ENCODE data around the gene STX8.

Gene STX8

DNA sequence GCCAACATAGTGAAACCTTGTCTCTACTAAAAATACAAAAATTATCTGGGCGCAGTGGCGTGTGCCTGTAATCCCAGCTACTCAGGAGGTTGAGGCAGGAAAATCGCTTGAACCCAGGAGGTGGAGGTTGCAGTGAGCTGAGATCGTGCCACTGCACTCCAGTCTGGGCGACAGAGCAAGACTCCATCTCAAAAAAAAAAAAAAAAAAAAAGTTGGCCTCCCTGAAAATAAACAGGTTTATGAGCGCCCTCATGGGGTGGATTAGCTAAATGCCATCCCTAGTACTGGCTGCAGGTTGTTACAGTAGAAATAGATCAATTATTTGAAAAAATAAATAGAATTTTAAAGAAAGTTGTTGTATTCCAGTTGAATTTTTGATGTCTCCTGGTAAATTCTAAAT is 20.9 kb downstream of the STX8 start:
- peak; percentile 28 for DNase-seq (ENCODE audit: low spot score)

DNA sequence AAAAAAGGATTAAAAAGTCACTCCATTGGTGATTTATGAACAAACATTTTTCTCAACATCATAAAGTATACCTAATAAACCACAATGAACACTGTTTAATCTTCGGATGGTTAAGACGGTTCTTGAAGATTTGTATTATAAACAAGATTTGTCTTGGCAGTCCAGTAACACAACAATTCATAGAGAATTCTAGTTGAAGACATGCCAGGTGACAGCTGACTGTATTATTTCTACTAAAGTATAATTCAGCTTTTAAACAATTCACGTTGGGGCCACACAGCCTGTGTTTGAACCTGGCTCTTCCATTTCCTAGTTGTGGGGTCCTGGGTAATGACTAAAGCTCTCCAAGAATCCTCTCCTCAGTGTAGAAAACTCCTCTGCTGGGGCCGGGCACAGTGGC is 22.0 kb downstream of the STX8 start:
- no peak for DNase-seq (ENCODE audit: low spot score)

DNA sequence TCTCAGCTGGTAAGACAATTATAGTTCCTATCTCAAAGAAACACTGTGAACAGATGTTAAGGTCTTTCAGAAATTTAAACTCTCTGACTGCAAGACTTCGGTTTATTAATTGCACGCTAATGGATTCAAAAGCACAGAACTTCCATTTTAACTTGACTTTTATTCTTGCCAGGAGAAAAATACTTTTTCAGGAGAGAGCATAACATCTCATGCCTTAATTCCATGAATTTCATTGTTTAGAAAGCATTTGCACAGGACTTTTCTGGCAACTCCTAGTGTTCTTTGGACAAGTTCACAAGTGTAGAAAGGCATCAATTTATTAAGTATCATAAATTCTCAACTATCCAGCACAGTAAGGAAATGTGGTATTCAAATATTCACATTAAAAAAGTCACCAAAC is 22.4 kb downstream of the STX8 start:
- no peak for DNase-seq (ENCODE audit: low spot score)

DNA sequence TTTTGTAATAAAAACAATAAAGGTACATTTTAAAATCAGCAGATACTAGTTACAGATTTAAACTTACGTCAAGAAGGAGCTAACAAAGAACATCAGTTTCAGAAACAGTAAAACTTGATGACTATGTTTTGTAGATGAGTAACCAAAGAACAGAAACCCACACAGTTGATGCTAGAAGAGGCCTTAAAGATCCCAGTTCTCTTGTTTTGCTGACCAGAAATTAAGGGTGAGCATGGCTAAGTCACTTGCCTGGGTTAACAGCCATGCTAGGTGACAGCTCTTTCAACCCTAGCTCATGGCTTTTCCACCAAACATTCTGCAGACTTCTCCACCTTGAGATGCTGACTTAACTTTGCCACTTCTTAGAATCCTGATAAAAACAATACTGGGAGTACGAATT is 26.4 kb downstream of the STX8 start:
- no peak for DNase-seq (ENCODE audit: low spot score)

DNA sequence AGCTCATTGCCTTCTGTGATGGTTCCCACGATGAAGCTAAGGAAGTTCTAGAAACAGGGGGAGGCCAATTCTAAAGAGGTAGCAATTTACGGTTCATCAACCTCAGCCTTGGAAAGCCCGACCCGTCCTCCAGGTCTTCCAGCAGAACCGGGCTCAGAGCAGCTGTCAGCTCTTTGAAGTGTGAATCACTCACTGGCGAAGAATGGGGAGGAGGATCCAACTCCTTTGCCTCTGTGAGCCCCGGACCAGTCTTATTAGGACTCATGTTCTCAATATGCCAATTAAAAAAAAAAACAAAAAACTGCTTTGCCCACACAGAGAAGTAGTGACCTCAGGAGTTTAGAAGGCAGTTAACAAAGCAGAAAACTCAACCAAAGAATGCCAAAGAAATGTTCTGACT is 31.4 kb downstream of the STX8 start:
- no peak for DNase-seq (ENCODE audit: low spot score)

DNA sequence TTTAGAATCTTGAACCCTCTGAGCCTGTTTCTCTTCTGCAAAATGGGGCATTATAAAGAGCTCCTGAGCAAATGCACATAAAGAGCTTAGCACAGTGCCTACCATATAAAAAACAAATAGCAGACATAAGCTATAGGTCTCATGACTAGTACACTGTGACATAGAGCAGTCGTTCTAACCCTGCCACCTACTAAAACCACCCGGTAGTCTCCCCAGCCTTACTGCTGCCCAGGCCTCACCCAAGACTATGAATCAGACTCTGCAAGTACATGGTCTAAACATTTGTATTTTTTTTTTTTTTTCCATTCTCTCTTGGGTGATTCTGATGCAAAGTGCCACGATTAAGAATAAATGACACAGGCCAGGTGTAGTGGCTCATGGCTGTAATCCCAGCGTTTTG is 33.9 kb downstream of the STX8 start:
- no peak for DNase-seq (ENCODE audit: low spot score)

DNA sequence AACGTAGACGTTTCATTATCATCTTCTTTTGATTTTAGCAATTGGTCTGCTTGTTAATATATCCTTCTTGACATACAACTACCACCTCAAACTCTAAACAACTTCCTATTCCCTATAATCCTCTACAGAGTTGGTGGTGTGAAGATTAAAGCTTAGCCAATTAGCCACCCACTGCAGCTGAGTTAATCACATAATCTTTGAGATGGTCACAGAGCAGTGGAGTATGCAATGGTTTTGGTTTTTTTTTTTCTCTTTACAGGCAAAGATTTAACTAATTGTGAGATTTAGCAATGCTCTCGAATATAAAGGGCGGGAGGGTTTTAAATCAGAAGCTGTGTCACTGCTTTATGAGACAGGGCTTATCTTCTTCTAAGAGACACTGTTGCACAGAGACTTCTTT is 37.0 kb downstream of the STX8 start:
- DNase-seq (ENCODE audit: low spot score), result no peak

DNA sequence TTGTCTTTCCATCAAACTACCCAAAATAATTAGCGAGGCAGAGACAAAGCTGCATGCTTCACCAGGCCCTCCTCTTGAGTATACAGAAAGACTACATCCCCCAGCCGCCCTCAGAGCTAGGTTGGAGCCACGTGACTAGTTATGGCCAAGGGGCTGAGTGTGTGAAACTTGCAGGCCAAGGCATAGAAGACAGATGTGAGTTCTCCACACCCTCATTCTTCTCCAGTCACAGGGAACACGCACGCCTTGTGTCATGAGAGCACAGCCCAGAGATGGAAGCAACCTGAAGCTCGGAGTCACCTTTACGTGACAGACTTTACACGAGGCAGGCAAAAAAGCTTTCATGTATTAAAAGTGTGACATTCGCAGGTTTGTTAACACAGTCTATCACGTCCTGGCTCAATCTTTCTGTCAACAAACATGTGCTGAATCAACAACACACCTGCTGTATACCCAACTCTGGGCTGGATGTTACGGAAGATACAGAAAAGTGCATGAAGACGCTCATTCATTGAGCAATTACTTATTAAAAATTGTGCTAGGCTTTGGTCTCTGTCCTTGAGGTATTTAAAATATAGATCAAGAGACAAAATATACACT is 38.3 kb downstream of the STX8 start:
- no peak for DNase-seq (ENCODE audit: low spot score)

DNA sequence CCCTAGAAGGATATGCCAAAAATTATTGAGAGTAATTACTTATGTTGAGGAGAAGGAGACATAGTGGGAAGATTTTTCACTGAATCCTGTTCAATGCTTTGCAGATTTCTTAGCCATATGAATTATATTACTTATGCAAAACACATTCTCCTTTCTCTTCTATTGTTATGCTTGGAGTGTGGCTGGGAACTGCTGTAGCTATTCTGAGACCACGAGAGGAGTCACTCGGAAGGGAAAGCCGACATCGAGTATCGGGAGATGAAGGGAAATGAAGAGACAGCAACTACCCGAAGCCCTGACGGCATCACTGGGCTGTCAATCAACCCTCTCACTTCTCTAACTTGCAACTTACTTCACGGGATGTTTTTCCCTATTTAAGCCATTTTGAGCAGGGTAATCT is 39.6 kb downstream of the STX8 start:
- DNase-seq (ENCODE audit: low spot score), result no peak

DNA sequence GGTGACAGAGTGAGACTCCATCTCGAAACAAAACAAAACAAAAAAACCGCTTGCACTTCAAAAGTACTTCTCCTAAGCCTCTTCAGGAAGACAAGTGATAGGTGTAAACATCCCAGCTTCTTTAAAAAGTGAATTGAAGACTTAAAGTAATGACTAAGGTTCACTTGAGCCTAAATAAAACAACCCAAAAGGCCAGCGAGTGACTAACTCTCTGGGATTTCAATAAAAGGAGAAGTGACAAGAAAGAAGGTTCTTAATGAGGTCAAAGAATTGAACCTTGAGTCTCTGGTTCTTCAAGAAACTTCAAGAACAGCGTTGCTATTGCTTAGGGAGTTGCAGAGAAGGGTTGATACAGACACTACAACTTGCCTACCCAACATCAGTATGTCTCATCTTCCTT is 42.2 kb downstream of the STX8 start:
- no peak for DNase-seq (ENCODE audit: low spot score)

DNA sequence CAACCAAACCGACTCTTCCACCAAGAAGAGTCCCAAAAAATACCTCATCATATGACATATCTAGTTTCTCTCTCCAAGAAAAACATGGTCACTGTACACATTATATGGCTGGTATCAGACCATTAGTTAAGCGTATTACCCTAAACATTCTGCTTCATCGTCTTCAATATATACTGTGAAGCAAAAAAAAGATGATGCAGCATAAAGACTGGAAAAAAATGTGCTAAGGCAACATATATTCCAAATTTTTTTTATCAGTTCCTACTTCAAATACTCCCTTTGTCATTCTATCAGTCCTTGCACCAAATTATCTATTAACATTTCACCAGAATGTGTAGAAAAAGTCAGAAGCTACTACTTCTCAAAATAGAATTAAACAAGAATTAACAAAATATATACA is 42.9 kb downstream of the STX8 start:
- no peak for DNase-seq (ENCODE audit: low spot score)

DNA sequence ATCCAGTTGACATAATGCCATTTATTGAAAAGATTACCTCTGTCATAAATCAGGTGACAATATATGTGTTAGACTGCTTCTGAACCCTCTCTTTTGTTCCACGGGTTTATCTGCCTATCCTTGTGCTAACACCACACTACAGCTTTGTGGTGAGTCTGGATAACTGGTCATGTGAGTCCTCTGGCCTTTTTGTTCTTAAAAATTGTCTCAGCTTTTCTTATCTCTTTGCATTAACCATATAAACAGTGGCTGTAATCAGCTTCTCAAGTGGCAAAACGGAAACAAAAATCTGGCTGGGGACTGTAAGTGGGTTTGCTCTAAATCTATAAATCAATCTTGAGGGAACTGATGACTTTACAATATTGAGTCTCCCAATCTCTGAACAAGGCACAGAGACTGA is 44.6 kb downstream of the STX8 start:
- no peak for DNase-seq (ENCODE audit: low spot score)

DNA sequence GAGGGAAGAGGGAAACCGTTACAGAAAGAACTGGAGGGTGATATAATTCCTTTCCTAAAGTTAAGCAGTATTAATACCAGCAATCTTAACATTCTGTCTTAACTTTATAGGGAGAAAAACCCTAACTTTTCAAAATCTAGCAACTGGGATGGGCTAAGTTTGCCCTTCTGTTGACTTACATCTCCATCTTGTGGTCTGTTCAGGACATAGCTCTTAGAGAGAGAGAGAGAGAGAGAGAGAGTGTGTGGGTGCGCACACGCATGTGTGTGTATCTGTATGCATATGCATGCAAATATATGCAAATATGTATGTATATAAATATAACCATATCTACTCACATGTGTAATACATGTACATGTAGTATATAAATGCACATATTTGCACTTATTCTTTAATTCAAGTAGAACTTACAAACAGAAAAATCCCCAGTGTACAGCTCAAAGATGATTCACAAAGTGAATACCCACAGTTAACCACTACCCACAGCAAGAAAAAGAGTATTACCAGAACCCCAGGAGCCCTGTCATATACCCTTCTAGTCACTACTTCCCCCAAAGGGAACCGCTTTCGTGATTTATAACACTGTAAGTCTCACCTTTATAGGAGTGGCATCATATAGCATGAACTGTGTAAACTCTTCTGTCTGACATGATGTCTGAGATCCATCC is 46.5 kb downstream of the STX8 start:
- DNase-seq (ENCODE audit: low spot score), result peak; percentile 16

DNA sequence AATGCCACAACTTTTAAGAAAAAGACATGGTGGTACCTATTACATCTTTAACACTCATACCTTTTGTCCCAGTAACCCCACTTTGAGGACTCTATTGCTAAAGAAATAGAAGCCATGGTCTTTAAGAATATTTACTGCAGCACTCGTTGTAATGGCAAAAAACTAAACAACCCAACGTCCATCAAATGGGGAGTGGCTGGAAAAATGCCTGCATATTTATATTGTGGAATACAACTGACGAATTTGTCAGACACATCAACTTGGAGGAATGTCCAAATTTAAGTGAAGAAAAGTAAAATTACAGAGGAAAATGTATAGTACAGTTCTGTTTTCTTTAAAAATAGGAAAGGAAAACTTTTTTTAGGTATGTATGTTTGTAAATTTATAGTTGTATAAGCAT is 47.8 kb downstream of the STX8 start:
- no peak for DNase-seq (ENCODE audit: low spot score)

DNA sequence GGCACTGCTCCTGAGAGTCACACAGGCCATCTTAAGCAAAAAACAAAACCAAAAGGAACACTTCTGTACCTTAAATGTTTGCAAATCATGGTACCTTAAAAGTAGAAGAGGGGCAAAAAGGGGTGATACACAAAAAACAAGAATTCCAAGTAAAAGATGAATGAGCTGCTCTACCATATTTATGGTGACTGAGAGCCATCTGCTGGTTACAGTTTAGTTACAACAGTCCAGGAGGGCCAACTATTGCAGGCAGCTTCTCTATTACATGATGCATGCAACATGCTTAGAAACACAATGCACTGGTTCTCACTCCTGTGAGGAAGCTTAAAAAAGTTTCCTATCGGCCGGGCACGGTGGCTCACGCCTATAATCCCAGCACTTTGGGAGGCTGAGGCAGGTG is 53.5 kb downstream of the STX8 start:
- DNase-seq (ENCODE audit: low spot score), result peak; percentile 65

DNA sequence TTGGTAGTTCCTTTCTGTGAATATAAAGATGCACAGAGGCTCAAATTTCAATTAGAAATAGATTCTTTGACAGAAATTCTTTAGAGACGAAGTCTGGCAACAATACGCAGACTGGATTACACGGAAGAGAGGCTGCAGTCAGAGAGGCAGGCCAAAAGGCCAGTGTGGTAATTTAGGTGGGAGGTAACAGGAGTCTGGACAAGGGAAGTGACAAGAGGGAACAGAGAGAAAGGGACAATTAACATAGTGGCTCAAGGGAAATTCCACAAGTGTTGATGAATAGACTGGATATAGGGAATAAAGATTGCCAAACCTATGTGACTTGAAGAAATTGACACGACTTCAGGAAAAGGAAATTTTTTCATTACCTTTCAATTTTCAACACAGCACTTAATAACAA is 54.6 kb downstream of the STX8 start:
- no peak for DNase-seq (ENCODE audit: low spot score)

DNA sequence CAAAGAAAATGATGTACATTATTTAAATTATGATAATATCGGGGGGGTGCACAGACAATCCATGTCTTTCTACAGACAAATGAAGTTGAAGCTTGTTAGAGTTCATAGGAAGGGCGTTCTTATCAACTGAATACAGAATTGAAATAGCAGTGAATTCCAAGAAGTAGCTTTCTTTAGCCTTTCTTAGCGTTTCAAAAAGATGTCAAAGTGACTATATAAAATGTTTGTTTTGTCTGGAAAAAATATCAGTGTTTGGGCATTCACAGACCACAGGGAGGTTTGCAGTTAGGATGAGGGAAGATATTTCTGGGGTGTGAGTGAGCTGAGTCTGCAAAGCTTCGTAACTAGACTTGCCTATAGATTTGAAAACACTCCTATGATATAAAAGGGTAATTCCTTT is 55.0 kb downstream of the STX8 start:
- DNase-seq (ENCODE audit: low spot score), result no peak

DNA sequence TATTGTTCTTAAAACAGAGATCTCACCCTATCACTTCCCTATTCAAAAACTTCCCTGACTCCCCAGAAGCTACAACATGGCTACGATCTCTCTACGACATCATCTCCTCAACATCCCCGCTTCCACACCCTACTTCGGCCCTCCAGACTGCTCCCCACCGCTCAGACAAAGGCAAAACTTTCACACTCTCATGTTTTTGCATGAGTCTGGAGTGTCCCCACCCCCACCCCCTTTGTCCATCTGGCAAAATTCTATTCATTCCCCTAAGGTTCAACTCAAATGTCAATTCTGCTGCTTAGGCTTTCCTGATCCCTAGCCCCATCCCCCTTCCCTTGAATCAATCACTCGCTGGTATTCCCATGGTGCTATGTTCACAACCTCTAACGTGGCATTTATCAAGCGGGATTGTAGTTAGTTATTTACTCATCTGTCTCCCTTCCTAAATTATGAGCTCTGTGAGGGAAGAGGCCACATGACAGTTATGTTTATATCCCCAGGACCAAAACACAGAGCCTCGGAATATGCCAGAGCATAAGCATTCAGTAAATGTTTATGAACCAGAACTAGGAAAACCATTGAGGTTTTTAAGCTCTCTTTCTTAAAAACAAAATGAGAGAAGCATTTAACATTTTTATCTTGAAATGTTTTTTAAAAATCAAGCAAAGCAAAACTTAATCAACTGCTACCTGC is 55.9 kb downstream of the STX8 start:
- no peak for DNase-seq (ENCODE audit: low spot score)

DNA sequence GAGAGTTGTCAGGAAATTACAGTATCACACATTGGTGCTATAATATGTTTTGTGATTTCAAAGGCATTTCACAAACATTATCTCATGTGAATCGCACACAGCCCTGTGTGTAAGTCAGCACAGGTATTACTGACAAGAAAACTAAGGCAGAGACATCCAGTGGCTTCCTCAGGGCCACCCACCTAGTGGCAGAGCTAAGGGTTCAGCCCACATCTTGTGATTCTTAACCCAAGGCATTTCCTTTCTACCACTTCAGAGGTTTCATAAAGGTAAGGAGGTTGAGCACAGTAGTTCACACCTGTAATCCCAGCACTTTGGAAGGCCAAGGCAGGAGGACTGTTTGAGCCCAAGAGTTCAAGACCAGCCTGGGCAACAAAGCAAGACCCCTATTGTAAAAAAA is 58.2 kb downstream of the STX8 start:
- no peak for DNase-seq (ENCODE audit: low spot score)

DNA sequence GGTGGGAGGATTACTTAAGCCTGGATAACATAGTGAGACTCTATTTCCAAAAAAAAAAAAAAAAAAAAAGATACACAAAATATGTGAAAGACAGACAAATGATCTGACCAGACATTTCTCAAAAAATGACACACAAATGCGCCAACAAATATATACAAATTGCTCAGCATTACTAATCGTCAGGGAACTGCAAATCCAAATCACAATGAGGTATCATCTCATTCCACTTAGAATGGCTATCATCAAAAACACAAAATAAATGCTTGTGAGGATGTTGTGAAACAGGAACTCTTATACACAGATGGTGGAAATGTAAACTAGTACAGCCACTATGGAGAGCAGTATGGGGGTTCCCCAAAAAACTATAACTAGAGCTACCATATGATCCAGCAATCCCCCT is 62.4 kb downstream of the STX8 start:
- no peak for DNase-seq (ENCODE audit: low spot score)

DNA sequence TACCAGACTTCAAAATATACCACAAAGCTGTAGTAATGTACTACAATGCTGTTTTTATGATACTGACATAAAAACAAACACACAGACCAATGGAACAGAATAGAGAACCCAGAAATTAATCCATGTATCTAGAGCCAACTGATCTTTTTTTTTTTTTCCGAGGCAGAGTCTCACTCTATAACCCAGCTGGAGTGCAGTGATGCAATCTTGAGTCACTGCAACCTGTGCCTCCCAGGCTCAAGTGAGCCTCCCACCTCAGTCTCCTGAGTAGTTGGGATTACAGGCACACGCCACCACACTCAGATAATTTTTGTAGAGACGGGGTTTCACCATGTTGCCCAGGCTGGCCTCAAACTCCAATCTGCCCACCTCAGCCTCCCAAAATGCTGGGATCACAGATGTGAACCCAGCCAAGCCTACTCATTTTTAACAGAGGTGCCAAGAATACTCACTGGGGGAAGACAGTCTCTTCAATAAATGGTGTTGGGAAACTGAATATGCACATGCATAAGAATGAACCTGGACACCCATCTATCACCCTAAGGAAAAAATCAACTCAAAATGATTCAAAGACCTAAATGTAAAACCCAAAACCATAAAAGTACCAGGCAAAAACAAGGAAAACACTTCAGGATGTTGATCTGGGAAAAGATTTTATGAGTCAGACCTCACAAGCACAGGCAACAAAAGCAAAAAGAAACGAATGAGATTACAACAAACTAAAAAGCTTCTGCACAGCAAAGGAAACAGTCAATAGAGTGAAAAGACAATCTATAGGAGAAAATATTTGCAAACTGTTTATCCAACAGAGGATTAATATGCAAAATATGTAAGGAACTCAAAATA is 63.1 kb downstream of the STX8 start:
- no peak for DNase-seq (ENCODE audit: low spot score)

DNA sequence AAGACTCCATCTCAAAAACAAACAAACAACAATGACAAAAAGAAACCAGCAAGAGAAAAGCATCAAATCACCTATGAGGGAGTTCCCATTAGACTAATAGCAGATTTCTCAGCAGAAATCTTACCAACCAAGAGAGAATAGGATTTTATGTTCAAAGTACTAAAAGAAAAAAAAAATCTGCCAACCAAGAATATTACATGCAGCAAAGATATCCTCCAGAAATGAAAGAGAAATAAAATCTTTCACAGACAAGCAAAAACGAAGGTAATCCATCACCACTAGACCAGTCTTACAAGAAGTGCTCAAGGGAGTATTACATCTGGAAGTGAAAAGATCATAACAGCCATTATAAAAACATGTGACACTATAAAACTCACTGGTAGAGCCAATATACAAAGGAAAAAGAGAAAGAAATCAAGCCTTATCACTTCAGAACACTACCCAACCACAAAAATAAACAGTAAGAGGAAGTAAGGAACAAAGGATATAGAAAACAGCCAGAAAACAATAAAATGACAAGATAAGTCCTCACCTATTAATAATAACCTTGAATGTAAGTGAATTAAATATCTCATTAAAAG is 66.3 kb downstream of the STX8 start:
- DNase-seq (ENCODE audit: low spot score), result no peak

DNA sequence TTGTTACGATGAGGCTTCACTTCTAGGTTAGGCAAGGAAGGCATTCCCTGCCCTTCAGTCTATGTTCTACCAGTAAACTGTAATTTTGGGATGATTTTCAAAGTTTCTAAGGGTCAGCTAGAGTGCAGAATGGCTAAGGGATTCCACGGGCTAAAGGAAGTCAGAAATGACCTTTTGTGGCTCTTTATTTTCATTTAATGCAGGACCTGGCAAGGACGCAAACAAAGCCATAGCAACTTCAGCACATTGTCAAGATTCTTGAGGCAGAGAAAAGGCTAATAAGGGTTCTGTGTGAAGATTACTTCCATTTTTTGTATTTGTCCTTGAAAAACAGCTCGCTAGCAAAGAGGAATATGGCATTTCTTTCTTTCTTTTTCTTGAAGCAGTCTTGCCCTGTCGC is 76.6 kb downstream of the STX8 start:
- DNase-seq (ENCODE audit: low spot score), result no peak
